ENCODE data around the gene PLXND1.

DNA sequence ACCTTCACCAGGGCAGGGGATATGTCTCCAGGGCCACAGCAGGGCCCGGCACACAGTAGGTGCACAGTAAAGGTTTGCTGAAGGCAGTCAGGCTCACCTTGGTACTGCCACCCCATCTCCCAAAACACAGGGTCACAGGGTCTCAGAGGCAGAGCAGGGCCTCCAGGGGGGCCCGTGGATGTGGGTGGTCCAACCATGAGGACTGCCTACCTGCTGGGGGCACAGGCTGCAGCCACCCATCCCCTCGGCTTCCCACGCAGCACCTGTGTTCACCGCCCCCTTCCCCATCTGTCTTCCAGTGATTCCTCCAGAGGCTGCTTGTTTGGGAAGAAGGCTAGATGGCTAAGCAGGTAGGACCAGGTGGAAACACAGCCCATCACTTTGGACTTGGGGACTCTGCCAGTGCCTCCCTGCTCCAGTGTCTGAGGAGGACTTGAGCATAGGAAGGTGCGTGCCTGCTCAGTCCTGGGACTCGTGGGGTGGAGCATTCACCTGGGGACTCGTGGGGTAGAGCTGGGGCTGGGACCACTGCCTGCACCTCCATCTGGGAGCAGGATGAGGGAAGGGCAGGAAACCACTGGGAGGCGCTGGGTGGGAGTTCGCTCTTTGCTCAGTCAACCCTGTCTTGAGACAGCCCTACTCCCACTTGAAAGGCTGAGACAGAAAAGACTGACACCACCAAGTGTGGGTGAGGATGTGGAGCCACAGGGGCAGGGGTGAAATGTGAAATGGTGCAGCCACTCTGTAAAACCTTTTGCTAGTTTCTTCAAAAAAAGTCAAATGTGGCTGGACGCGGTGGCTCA is 18.8 kb upstream of the PLXND1 start:
- TF ChIP-seq, protein P1, sequence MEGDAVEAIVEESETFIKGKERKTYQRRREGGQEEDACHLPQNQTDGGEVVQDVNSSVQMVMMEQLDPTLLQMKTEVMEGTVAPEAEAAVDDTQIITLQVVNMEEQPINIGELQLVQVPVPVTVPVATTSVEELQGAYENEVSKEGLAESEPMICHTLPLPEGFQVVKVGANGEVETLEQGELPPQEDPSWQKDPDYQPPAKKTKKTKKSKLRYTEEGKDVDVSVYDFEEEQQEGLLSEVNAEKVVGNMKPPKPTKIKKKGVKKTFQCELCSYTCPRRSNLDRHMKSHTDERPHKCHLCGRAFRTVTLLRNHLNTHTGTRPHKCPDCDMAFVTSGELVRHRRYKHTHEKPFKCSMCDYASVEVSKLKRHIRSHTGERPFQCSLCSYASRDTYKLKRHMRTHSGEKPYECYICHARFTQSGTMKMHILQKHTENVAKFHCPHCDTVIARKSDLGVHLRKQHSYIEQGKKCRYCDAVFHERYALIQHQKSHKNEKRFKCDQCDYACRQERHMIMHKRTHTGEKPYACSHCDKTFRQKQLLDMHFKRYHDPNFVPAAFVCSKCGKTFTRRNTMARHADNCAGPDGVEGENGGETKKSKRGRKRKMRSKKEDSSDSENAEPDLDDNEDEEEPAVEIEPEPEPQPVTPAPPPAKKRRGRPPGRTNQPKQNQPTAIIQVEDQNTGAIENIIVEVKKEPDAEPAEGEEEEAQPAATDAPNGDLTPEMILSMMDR (IDR thresholded peaks at IDR 0.05): no peak
- TF ChIP-seq POLR2A (IDR thresholded peaks at IDR 0.05): no peak

All from body of pancreas (tissue), 4 donors.